PC-9 (cell line): ENCODE measurements around the gene AIPL1.

Experiments
- EZH2 ChIP-seq: fragments of 200-600 bp; sonication (generic); IDR thresholded peaks from 2 replicates; pipeline ENCODE4 v1.8.0; 2017; ENCODE audit warnings: antibody characterized with exemption, low read depth
- TF ChIP-seq, protein P1 (sequence below): fragments of 200-600 bp; sonication (generic); conservative IDR thresholded peaks from 2 replicates; pipeline ENCODE4 v1.6.1; 2017; ENCODE audit warnings: mixed run types, antibody characterized with exemption, mild to moderate bottlenecking, moderate library complexity

GRCh38 chr17:6479622-6480302 lies 44.8 kb upstream of the AIPL1 start:
- TF ChIP-seq, protein P1, sequence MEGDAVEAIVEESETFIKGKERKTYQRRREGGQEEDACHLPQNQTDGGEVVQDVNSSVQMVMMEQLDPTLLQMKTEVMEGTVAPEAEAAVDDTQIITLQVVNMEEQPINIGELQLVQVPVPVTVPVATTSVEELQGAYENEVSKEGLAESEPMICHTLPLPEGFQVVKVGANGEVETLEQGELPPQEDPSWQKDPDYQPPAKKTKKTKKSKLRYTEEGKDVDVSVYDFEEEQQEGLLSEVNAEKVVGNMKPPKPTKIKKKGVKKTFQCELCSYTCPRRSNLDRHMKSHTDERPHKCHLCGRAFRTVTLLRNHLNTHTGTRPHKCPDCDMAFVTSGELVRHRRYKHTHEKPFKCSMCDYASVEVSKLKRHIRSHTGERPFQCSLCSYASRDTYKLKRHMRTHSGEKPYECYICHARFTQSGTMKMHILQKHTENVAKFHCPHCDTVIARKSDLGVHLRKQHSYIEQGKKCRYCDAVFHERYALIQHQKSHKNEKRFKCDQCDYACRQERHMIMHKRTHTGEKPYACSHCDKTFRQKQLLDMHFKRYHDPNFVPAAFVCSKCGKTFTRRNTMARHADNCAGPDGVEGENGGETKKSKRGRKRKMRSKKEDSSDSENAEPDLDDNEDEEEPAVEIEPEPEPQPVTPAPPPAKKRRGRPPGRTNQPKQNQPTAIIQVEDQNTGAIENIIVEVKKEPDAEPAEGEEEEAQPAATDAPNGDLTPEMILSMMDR: no peak
- no peak for TF ChIP-seq EZH2
